Tibial artery (tissue), 4 donors: Measurements from ENCODE around the gene METTL24.

Source experiments
- DNase-seq, 2 donors: peaks; one replicate each; pipeline ENCODE4 v3.0.0-alpha.2; 2019
- H3K27ac ChIP-seq, 2 donors: fragments of 200-600 bp; sonication (generic) in 1 of 2; 1 replicate in 1 of 2; 2 replicates in 1 of 2; pipeline ENCODE4 v1.5.1; 2018 to 2019; ENCODE audit warnings: mild to moderate bottlenecking in 1 of 2
- H3K27me3 ChIP-seq, 2 donors: fragments of 200-600 bp; sonication (generic) in 1 of 2; one replicate each; pipeline versions ENCODE4 v1.5.1 to v1.6.0; 2016 to 2019
- H3K36me3 ChIP-seq, 3 donors: fragments of 200-600 bp; sonication (generic) in 2 of 3; one replicate each; pipeline ENCODE4 v1.5.1; 2016 to 2019; ENCODE audit warnings: mild to moderate bottlenecking in 2 of 3
- H3K4me1 ChIP-seq, 4 donors: fragments of 200-600 bp; sonication (generic) in 2 of 4; 1 replicate in 3 of 4; 2 replicates in 1 of 4; pipeline ENCODE4 v1.5.1; 2016 to 2019
- H3K4me3 ChIP-seq, 2 donors: fragments of 200-600 bp; sonication (generic) in 1 of 2; 1 replicate in 1 of 2; 2 replicates in 1 of 2; pipeline ENCODE4 v1.5.1; 2018 to 2019; ENCODE audit warnings: mild to moderate bottlenecking in 2 of 2
- H3K9me3 ChIP-seq, 3 donors: fragments of 200-600 bp; sonication (generic) in 1 of 3; one replicate each; pipeline ENCODE4 v1.5.1; 2016 to 2019
- intact Hi-C: fragments of 100-400 bp; cut with DNase I; formaldehyde crosslinking; loops from one replicate; pipeline ENCODE4 v1.15.0; 2023; ENCODE audit warnings: low total_unique reads
- TF ChIP-seq, protein P1 (sequence below), 2 experiments: fragments of 200-600 bp in 1 of 2; fragments of 450-650 bp in 1 of 2; IDR thresholded peaks; one replicate each; pipeline ENCODE4 v1.5.1; 2017 to 2019; ENCODE audit warnings: antibody characterized with exemption in 2 of 2, mild to moderate bottlenecking in 1 of 2, moderate library complexity in 1 of 2

The METTL24 gene

DNA sequence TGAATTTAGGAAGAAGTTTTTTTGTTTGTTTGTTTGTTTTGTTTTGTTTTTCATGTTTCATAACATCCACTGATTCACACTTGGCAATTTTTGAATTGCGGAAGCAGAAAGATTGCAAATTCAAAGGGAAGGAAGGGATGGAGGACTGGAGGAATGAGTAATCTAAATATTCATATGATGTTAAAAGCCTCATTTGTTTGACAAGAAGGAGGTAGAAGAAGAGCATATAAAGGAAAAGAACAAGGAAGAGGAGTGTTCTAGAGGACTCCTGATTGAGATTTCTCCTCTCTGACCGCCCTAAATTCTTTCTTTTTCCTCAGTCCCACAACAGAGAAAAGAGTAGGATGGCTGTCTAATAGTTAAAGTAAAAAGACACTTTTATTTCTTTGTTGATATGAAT, 88.5 kb downstream of the METTL24 start:
- Histone ChIP-seq H3K27me3 (no peaks in the 10 kb centered on the region), H3K36me3 (peaks cover 0 to 10% (median 0%) of the 10 kb centered on the region in 3 donors), H3K4me3 (no peak overlapping the region), H3K4me1 (no peaks in the 10 kb centered on the region), H3K9me3 (no peaks in the 10 kb centered on the region), H3K27ac (no peak overlapping the region)
- intact Hi-C loops: no loop called here
- no peak for DNase-seq
- TF ChIP-seq, protein P1, sequence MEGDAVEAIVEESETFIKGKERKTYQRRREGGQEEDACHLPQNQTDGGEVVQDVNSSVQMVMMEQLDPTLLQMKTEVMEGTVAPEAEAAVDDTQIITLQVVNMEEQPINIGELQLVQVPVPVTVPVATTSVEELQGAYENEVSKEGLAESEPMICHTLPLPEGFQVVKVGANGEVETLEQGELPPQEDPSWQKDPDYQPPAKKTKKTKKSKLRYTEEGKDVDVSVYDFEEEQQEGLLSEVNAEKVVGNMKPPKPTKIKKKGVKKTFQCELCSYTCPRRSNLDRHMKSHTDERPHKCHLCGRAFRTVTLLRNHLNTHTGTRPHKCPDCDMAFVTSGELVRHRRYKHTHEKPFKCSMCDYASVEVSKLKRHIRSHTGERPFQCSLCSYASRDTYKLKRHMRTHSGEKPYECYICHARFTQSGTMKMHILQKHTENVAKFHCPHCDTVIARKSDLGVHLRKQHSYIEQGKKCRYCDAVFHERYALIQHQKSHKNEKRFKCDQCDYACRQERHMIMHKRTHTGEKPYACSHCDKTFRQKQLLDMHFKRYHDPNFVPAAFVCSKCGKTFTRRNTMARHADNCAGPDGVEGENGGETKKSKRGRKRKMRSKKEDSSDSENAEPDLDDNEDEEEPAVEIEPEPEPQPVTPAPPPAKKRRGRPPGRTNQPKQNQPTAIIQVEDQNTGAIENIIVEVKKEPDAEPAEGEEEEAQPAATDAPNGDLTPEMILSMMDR (IDR thresholded peaks at IDR 0.05): no peak

DNA sequence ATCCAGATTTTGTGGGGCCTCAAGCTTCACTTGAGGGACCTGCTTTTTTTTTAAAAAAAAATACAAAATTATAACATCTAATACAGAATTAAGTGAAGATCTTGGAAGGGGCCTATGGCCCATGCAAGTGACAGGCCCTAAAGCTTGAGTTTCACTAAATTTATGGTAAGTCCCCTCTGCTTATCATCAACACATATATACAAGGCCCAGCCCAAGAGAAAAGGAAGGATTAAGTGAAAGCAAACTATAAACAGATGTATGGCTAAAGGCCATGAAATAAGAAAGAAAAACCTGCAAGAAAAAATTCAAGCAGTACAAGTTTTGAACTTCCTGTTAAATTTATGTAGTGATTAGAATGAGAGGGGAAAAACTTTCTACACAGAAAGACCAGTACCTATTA, 91.2 kb downstream of the METTL24 start:
- DNase-seq: no peak
- Histone ChIP-seq H3K9me3 (no peaks in the 10 kb centered on the region), H3K4me1 (no peaks in the 10 kb centered on the region), H3K27me3 (no peaks in the 10 kb centered on the region), H3K36me3 (peaks cover 0 to 4% (median 0%) of the 10 kb centered on the region in 3 donors), H3K27ac (no peak overlapping the region), H3K4me3 (no peak overlapping the region)
- intact Hi-C loops: no loop called here
- TF ChIP-seq, protein P1 (IDR thresholded peaks at IDR 0.05): no peak

DNA sequence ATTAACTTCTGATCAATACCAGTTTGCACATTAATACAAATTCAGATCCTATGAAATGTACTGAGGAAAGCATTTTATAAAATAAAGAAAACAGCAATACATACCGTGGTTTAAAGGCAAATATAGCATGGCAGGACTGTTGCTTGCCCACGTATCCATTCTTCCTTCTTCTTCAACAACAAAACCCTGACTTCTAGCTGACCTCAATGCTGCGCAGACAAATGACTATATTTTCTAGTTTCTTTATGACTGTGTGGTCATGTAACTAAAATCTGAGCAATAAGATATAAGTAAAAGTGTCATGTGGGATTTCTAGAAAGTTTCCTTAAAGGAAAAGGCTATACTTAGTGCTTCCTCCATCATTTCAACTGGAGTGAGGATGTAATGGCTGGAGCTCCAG, 92.9 kb downstream of the METTL24 start:
- TF ChIP-seq, protein P1 (IDR thresholded peaks at IDR 0.05): no peak
- DNase-seq: no peak
- H3K36me3 ChIP-seq: peaks cover 0 to 4% (median 0%) of the 10 kb centered on the region in 3 donors
- no peaks in the 10 kb centered on the region for H3K27me3 ChIP-seq
- no peak overlapping the region for H3K4me3 ChIP-seq
- no peaks in the 10 kb centered on the region for H3K9me3 ChIP-seq
- no peak overlapping the region for H3K27ac ChIP-seq
- no peaks in the 10 kb centered on the region for H3K4me1 ChIP-seq
- intact Hi-C loops: no loop called here

DNA sequence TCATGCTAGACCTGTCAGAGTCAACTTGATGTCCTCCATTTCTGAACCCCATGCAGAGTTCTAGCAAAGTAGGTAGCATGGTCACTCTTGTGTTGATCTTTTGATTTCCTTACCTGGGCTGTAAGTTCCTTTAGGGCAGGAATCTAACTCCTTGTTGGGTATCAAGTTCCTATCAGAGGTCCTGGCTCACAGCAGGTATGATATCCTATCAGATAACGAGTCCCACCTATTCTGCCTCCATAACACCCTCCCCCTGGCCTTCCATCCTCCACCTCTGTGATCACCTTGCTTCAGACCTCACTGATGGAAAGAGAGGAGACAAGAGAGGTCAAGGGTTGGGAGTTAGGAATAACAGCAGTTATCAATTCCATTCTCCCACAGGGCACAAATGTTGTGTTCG, 101.8 kb downstream of the METTL24 start:
- H3K9me3 ChIP-seq: peaks cover 0 to 5% (median 0%) of the 10 kb centered on the region in 3 donors
- H3K36me3 ChIP-seq: peaks cover 0 to 12% (median 4%) of the 10 kb centered on the region in 3 donors
- DNase-seq: no peak
- H3K4me1 ChIP-seq: no peaks in the 10 kb centered on the region
- no peak overlapping the region for H3K27ac ChIP-seq
- no peaks in the 10 kb centered on the region for H3K27me3 ChIP-seq
- TF ChIP-seq, protein P1 (IDR thresholded peaks at IDR 0.05): no peak
- no peak overlapping the region for H3K4me3 ChIP-seq
- intact Hi-C loops: no loop called here

DNA sequence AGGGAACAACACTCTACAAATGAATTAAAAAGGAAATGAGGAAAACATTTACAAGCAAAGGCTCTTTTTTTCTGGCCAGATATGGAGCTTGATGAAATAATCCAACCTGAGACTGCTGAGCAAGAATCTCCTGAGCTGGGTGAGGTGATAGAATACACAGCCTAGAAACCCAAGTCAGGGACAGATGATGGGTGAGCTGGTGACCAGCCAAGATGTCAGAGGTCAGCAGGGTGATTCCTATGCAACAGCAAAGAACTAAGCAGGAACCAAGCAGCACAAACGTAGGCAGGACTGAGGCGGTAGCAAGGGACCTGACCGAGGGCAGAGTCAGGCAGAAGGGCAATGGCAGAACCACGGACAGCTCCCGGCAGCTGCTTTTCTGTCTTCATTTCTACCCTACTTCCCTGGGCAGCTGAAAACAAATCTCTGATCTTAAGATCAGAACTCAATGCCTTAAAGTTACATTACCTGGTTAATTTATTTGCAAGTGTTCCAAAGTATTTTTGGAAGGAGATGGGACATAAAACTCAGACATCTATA, 102.9 kb downstream of the METTL24 start:
- Histone ChIP-seq H3K4me1 (no peaks in the 10 kb centered on the region), H3K27ac (no peak overlapping the region), H3K36me3 (peaks cover 0 to 12% (median 4%) of the 10 kb centered on the region in 3 donors), H3K27me3 (no peaks in the 10 kb centered on the region), H3K9me3 (peaks cover 0 to 5% (median 0%) of the 10 kb centered on the region in 3 donors), H3K4me3 (no peak overlapping the region)
- TF ChIP-seq, protein P1 (IDR thresholded peaks at IDR 0.05): no peak
- intact Hi-C loops: no loop called here
- DNase-seq: no peak

DNA sequence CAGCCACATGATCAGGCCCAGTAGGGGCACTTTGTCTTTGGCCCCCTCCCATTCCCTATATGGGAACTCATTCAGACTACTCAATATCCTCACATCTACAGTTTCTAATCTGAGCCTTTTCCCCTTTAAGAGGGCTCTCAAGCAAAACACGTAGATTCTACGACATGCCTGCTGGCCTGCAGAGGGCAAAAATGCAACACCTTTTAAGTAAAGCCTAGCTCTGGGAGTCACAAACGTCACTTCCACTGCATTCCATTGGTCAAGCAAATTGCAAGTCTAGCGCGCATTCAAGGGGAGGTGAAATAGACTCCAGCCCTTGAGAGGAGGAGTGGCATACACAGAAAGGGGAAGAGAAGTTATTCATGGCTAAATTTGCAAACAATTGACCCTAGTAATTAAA, 107.3 kb downstream of the METTL24 start:
- H3K4me1 ChIP-seq: no peaks in the 10 kb centered on the region
- no peak overlapping the region for H3K4me3 ChIP-seq
- DNase-seq: no peak
- H3K36me3 ChIP-seq: peaks cover 0 to 7% (median 4%) of the 10 kb centered on the region in 3 donors
- no peaks in the 10 kb centered on the region for H3K27me3 ChIP-seq
- TF ChIP-seq, protein P1 (IDR thresholded peaks at IDR 0.05): no peak
- no peak overlapping the region for H3K27ac ChIP-seq
- no peaks in the 10 kb centered on the region for H3K9me3 ChIP-seq
- intact Hi-C loops: no loop called here
